DMS79 treated with DMSO at 0.1 percent for 48 hours (cell line): Measurements from ENCODE around the gene FBN3.
"Not testable (repeated sequence)": the region's sequence is repeated elsewhere in the genome, so short reads cannot be mapped to it uniquely, and the experiment has no call there.

Experiments
- DNase-seq: peaks from one replicate; lab custom pipeline; 2025; lab: John Stamatoyannopoulos, UW

FBN3 gene

GRCh38 chr19:8149261-8150094, at the start of gene FBN3:
TSS of gene FBN3 (minus strand) at chr19:8149592. CDS start at chr19:8147480, 2,112 bp downstream.
- DNase-seq, result peak; percentile 40

GRCh38 chr19:8196271-8196927, 47.0 kb upstream of the FBN3 start:
- no peak for DNase-seq

GRCh38 chr19:8194528-8195267, 45.3 kb upstream of the FBN3 start:
- no peak for DNase-seq

GRCh38 chr19:8192221-8192820, 42.9 kb upstream of the FBN3 start:
- DNase-seq, result no peak

- DNase-seq, result no peak
These were observed 36.1 kb upstream of the FBN3 start for GRCh38 chr19:8185343-8186068.

GRCh38 chr19:8184274-8184673, 34.9 kb upstream of the FBN3 start:
- no peak for DNase-seq

GRCh38 chr19:8180018-8180417, 30.6 kb upstream of the FBN3 start:
- DNase-seq, result no peak

- no peak for DNase-seq
These were observed 25.3 kb upstream of the FBN3 start for GRCh38 chr19:8174706-8175105.

GRCh38 chr19:8168537-8168936, 19.1 kb upstream of the FBN3 start:
- no peak for DNase-seq

GRCh38 chr19:8167985-8168384, 18.6 kb upstream of the FBN3 start:
- DNase-seq, result no peak

- DNase-seq, result no peak
These were observed 14.4 kb upstream of the FBN3 start for GRCh38 chr19:8163759-8164158.

- DNase-seq, result peak; percentile 67
These were observed 11.8 kb upstream of the FBN3 start for GRCh38 chr19:8161135-8161646.

GRCh38 chr19:8159322-8159721, 9.9 kb upstream of the FBN3 start:
- not testable (repeated sequence) for DNase-seq

- DNase-seq, result peak; percentile 92
These were observed 9.2 kb upstream of the FBN3 start for GRCh38 chr19:8158411-8159074.

GRCh38 chr19:8155318-8155717, 5.9 kb upstream of the FBN3 start:
- DNase-seq, result no peak

- DNase-seq, result not testable (repeated sequence)
These were observed 4.6 kb upstream of the FBN3 start for GRCh38 chr19:8154014-8154413.

- no peak for DNase-seq
These were observed 2.3 kb upstream of the FBN3 start for GRCh38 chr19:8151767-8152035.

- no peak for DNase-seq
These were observed 1.8 kb upstream of the FBN3 start for GRCh38 chr19:8150998-8151766.

GRCh38 chr19:8150178-8150865, 930 bp upstream of the FBN3 start:
- DNase-seq, result no peak
